Activated T-cell treated with anti-CD3 and anti-CD28 coated beads, Interleukin-2, amount 50 U/mL, for 24 hours (primary cell): ENCODE data around the gene CMTM3.
"Not testable (repeated sequence)": the region's sequence is repeated elsewhere in the genome, so short reads cannot be mapped to it uniquely, and the experiment has no call there.

Experiments used
- DNase-seq: peaks from one replicate; pipeline ENCODE4 v3.0.0-alpha.2; 2020
- H3K27ac Mint-ChIP-seq: 2 replicates; pipeline ENCODE4 v1.8.0; 2020; ENCODE audit warnings: mild to moderate bottlenecking, mixed read lengths
- H3K27me3 Mint-ChIP-seq: 2 replicates; pipeline ENCODE4 v1.8.0; 2020; ENCODE audit warnings: mixed read lengths
- H3K36me3 Mint-ChIP-seq: 2 replicates; pipeline ENCODE4 v1.8.0; 2020; ENCODE audit warnings: low read depth, mixed read lengths
- H3K4me1 Mint-ChIP-seq: 2 replicates; pipeline ENCODE4 v1.8.0; 2020; ENCODE audit warnings: low read depth, mixed read lengths
- H3K4me3 Mint-ChIP-seq: 2 replicates; pipeline ENCODE4 v1.8.0; 2020; ENCODE audit warnings: mild to moderate bottlenecking, moderate library complexity, mixed read lengths
- H3K9me3 Mint-ChIP-seq: 2 replicates; pipeline ENCODE4 v1.8.0; 2020; ENCODE audit warnings: mixed read lengths

The CMTM3 gene, protein sequence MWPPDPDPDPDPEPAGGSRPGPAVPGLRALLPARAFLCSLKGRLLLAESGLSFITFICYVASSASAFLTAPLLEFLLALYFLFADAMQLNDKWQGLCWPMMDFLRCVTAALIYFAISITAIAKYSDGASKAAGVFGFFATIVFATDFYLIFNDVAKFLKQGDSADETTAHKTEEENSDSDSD

DNA sequence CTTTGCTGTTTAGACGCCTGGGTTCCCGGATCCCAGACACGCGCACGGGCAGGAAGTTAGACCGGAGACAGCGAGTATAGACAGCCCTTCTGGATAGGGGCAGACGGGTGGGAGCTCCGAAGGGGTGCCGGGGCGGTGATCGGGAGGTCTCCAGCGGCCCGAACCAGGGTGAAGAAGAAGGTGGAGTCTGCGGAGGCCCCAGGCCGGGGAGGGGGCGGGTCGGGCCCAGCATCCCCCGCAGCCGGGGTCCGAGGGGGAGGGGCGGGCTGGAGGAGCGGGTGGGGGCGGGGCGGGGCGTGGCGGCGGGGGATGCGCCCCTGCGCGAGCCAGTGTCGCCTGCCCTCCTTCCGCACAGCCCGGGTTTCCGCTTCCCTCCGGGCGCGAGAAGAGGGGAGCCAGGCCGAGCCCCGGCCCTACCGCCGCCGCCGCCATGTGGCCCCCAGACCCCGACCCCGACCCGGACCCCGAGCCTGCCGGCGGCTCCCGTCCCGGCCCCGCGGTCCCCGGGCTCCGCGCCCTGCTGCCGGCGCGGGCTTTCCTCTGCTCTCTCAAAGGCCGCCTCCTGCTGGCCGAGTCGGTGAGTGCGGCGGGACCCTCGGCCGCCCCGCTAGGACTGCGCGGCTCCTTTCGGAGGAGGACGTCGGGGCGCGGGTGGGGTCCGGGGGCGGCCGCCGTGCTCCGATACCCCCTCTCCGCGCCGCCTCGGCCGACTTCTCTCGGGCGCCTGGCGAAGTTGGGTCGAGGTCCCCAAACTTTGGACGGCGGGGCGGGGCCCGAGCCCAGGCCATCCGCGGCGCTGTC, at the start of gene CMTM3:
Gene CMTM3 (plus strand): TSS at position 329 of the 801 bp plus-strand sequence. CDS start 102 bp downstream, at position 431.
- Mint-ChIP-seq H3K4me3 (peak within 1 kb of the TSS; percentile 85), H3K27ac (peak within 1 kb of the TSS; percentile 93), H3K36me3 (peaks cover 31% of the 10 kb centered on the region), H3K27me3 (no peaks in the 10 kb centered on the region), H3K9me3 (peaks cover 5% of the 10 kb centered on the region), H3K4me1 (peaks cover 52% of the 10 kb centered on the region)
- DNase-seq = peak; percentile 90

DNA sequence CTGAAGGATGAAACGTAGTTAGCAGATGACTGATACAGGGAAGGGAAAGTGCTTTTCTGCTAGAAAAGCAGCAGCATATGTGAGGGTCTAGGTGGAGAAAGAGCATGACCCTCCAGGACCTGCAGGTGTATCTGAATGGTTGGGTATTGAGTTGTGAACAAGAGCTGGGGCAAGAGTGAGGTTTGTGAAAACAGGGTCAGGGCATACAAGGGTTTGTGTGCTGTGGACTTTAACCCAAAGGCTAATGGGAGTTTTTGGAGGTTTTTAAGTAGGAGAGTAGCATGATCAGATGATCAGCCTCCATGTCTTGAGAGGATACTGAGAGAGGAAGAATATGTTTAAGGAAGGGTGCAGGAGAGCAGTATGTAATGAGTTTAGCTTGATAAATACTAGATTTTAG, 44.4 kb upstream of the CMTM3 start:
- Mint-ChIP-seq H3K4me3 (no peak overlapping the region), H3K9me3 (no peaks in the 10 kb centered on the region), H3K36me3 (peaks cover 92% of the 10 kb centered on the region), H3K4me1 (peaks cover 87% of the 10 kb centered on the region), H3K27ac (peak overlapping the region; percentile 59), H3K27me3 (no peaks in the 10 kb centered on the region)
- DNase-seq = no peak

DNA sequence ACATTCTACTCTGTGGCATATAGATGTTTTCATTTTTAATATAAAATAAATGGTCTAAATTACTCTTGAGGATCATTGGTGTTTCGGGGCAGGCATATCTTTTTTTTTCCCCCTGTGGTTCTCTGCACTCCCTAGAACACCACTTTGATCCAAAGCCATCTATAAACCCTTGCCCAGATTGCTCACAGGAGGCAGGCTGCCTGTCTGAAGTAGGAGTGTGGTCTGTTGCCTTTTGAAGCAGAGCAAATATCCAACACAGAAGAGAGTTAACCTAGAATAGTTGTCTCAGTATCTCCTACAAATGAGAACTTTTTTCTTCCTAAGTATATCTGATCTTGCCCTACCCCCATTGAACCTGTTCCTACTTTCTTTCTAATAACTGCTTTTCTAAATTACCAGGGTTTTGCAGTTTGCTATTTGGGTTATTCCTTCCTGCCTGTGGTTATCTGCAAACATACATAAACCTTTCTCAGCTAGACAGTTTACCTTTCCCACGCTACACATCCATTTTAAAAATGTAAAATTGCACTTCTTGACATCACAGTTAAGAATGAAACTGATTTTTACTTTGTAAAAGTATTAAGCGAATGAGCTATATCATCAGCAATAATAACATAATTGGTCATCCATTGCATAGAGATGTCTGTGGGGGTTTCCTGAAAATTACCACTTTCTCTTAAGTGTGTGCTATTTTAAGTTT, 43.0 kb upstream of the CMTM3 start:
- peak overlapping the region; percentile 83 for H3K27ac Mint-ChIP-seq
- H3K4me1 Mint-ChIP-seq = peaks cover 79% of the 10 kb centered on the region
- peaks cover 93% of the 10 kb centered on the region for H3K36me3 Mint-ChIP-seq
- no peaks in the 10 kb centered on the region for H3K9me3 Mint-ChIP-seq
- H3K27me3 Mint-ChIP-seq = no peaks in the 10 kb centered on the region
- no peak for DNase-seq
- no peak overlapping the region for H3K4me3 Mint-ChIP-seq

DNA sequence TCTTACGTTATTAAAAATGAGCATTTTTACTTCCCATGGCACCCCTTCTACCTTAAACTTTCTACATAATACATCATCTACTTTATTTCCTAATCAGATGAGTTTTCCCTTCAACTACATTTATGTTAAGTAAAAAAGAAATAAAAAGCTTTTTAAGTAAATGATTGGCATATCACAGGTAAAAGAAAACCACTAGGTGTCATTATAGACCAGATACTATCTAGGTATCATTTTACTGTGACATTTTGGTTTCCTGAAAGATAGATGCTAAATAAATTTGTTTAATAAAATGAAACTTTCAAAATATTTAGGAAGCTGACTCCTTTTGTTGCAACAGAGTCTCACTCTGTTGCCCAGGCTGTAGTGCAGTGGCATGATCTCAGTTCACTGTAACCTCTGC, 42.1 kb upstream of the CMTM3 start:
- peak overlapping the region; percentile 96 for H3K27ac Mint-ChIP-seq
- no peak overlapping the region for H3K4me3 Mint-ChIP-seq
- H3K36me3 Mint-ChIP-seq = peaks cover 95% of the 10 kb centered on the region
- peaks cover 77% of the 10 kb centered on the region for H3K4me1 Mint-ChIP-seq
- no peak for DNase-seq
- no peaks in the 10 kb centered on the region for H3K27me3 Mint-ChIP-seq
- no peaks in the 10 kb centered on the region for H3K9me3 Mint-ChIP-seq

DNA sequence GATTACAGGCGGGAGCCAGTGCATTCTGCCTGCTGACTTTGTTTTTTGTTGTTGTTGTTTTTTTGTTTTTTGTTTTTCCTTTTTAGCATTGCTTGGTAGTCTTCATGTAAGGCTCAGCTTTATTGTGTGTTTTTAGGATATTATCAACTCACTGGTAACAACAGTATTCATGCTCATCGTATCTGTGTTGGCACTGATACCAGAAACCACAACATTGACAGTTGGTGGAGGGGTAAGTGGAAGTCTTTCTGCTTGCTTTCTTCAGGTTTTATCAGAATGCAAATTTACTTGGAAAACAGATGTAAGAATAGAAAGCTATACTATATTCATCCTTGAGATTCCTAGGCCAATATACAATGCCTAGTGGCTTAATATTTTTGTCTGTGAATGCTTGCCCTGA, 41.5 kb upstream of the CMTM3 start:
- Mint-ChIP-seq H3K4me3 (no peak overlapping the region), H3K27me3 (no peaks in the 10 kb centered on the region), H3K9me3 (no peaks in the 10 kb centered on the region), H3K4me1 (peaks cover 79% of the 10 kb centered on the region), H3K36me3 (peaks cover 95% of the 10 kb centered on the region), H3K27ac (peak overlapping the region; percentile 96)
- DNase-seq = no peak

DNA sequence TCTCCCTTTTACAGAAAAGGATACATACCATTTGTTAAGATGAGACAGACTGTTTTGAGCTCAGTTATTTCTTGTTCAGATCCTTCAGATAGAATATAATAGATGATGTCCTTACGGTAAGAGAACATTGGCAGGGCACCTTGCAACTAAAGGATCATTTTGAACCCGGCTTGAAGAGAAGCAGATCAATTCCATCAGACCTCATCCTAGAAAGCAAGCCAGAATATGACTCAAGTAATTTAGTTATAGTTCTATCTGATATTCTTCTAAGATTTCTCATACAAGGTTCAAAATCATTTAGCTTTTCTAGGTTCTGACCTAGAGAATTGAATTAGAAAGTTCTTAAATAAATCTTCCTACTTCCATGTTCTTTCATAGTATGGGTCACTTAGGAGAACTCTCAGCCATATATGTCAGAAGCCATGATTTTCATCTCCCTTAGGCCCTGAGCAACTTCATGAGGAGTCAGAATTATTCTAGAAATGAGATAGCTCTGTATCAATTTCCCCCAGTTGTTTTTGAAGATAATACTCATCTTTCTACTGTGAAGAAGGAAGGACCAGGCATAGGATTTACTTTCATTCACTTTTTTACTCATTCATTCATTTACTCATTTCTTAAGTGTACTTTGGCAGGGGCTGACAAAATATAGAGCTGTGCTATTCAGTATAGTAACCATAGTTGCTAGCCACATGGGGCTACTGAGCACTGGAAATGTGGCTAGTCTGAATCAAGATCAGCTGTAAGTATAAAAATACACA, 40.8 kb upstream of the CMTM3 start:
- peaks cover 72% of the 10 kb centered on the region for H3K4me1 Mint-ChIP-seq
- H3K9me3 Mint-ChIP-seq = no peaks in the 10 kb centered on the region
- H3K27me3 Mint-ChIP-seq = no peaks in the 10 kb centered on the region
- H3K4me3 Mint-ChIP-seq = no peak overlapping the region
- peaks cover 88% of the 10 kb centered on the region for H3K36me3 Mint-ChIP-seq
- H3K27ac Mint-ChIP-seq = peak overlapping the region; percentile 96
- no peak for DNase-seq

DNA sequence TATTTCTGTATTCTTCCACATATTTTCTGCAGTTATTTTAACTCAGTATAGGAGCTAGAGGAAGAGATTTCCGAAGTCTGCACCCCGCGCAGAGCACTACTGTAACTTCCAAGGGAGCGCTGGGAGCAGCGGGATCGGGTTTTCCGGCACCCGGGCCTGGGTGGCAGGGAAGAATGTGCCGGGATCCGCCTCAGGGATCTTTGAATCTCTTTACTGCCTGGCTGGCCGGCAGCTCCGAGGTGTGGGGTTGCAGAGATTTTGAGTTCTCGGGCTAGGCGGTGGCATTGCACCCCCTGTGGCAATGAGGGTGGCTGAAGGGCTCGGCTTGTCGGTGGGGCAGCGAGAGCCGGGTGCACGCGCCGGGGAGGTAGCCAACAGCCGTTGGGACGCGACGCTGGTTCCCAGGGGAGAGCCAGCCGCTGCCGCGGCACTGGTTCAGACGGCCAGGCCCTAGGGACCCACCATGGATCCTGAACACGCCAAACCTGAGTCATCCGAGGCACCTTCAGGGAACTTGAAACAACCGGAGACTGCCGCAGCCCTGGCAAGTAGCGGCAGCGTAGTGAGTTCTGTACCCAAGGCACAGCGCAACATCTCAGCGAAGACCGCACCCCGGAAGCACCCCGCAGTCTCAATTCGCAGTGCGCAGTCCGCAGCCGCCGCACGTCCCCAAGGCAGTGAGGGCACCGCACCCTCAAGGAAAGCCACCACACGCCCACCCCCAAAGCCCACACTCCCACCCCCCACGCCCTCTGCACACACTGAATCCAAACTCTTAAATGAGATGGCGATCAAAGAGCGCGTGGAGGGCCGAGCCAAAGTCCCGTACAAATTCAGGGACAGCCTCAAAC, 38.2 kb upstream of the CMTM3 start, which contains the start of gene CMTM1:
Gene CMTM1 (plus strand): TSS at position 389 of the 851 bp plus-strand sequence. CDS start 75 bp downstream, at position 464.
- Mint-ChIP-seq H3K4me3 (no peak within 1 kb of the TSS), H3K9me3 (no peaks in the 10 kb centered on the region), H3K27ac (peak within 1 kb of the TSS; percentile 96), H3K4me1 (peaks cover 61% of the 10 kb centered on the region), H3K36me3 (peaks cover 75% of the 10 kb centered on the region), H3K27me3 (no peaks in the 10 kb centered on the region)
- no peak for DNase-seq

DNA sequence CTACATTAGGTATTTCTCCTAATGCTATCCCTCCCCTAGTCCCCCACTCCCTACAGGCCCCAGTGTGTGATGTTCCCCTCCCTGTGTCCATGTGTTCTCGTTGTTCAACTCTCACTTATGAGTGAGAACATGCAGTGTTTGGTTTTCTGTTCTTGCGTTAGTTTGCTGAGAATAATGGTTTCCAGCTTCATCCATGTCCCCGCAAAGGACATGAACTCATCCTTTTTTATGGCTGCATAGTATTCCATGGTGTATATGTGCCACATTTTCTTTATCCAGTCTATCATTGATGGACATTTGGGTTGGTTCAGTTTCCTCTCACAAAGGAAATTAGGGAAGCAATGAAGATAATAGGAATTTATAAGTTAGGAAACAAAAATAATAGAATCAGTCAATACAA, 37.2 kb upstream of the CMTM3 start:
- Mint-ChIP-seq H3K36me3 (peaks cover 71% of the 10 kb centered on the region), H3K4me1 (peaks cover 55% of the 10 kb centered on the region), H3K27ac (peak overlapping the region; percentile 44)
- H3K4me3 Mint-ChIP-seq, DNase-seq, H3K27me3 Mint-ChIP-seq, H3K9me3 Mint-ChIP-seq: not testable (repeated sequence)

DNA sequence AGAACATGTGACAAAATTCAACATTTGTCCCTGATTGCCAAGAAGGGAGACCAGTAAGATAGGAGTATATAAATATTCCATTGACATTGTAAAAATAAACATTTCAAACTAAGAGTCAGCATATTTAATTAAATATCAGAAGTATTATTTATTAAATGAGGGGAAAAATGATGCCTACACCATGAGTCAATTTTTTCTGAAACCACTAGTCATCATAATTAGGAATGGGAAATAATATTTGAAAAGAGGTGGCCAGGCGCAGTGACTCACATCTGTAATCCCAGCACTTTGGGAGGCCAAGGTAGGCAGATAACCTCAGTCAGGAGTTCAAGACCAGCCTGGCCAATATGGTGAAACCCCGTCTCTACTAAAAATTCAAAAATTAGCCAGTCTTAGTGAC, 36.1 kb upstream of the CMTM3 start:
- H3K4me1 Mint-ChIP-seq = peaks cover 45% of the 10 kb centered on the region
- peaks cover 60% of the 10 kb centered on the region for H3K36me3 Mint-ChIP-seq
- H3K4me3 Mint-ChIP-seq = no peak overlapping the region
- no peak overlapping the region for H3K27ac Mint-ChIP-seq
- DNase-seq = no peak
- no peaks in the 10 kb centered on the region for H3K9me3 Mint-ChIP-seq
- no peaks in the 10 kb centered on the region for H3K27me3 Mint-ChIP-seq

DNA sequence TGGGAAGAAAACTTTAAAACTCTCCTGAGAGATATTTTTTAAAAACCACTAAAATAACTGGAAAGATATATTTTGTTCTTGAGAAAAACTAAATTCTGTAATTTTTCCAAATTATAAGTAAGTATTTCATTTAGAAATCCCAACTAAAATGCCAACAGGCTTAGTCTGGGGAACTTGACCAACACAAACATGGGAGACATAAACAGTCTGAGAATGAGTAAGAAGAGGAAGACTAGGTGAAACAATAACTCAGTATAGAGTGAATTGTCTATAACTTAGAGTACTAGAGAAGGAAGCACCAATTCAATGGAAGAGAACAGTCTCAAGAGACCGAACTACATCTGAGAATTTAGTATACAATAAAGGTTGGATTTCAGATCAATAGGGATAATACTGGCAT, 35.4 kb upstream of the CMTM3 start:
- no peak overlapping the region for H3K27ac Mint-ChIP-seq
- DNase-seq = no peak
- peaks cover 37% of the 10 kb centered on the region for H3K4me1 Mint-ChIP-seq
- H3K36me3 Mint-ChIP-seq = peaks cover 52% of the 10 kb centered on the region
- no peaks in the 10 kb centered on the region for H3K9me3 Mint-ChIP-seq
- no peaks in the 10 kb centered on the region for H3K27me3 Mint-ChIP-seq
- no peak overlapping the region for H3K4me3 Mint-ChIP-seq

DNA sequence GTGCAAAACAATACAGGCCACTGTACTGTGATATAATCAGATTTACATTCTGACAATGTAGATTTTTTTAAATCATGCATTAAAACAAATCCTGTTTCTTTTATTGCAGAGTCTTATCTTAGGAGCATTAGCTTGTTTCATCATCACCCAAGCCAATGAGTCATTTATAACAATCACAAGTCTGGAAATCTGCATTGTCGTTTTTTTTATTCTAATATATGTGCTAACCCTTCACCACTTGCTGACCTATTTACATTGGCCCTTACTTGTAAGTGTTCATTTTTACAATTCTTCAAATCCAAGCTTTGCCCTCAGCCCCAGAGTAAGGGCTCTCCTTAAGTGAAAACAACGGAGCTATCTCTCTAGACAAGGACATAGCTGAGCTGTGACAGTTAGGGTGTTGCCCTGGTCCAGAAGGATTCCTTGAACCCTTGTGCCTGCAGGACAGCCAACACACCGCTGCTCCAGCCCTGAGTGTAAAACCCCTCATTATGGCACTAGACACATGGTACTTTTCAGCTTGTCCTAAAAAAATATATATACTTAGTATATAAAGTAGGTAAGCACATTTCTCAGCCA, 34.6 kb upstream of the CMTM3 start:
- Mint-ChIP-seq H3K27me3 (no peaks in the 10 kb centered on the region), H3K4me1 (peaks cover 31% of the 10 kb centered on the region), H3K36me3 (peaks cover 46% of the 10 kb centered on the region), H3K4me3 (no peak overlapping the region), H3K27ac (no peak overlapping the region), H3K9me3 (no peaks in the 10 kb centered on the region)
- no peak for DNase-seq

DNA sequence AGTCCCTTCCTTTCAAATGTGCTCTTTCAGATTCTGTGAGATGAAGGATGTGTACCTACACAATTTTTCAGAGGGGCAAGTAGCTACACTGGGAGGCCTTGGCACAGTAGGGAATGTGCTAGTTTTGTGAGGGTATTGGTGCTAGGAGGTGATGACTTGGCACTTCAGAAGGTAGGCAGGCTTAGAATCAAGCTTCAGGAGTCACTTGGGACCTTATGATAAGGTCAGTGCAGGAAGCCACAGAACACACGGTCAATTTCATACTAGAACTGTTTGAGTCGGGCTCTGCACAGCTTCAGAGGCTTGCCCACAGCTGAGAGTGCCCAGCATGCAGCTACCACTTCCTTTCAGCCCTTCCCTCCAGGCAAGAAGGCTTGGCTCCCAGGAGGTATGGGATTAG, 32.1 kb upstream of the CMTM3 start:
- H3K9me3 Mint-ChIP-seq = no peaks in the 10 kb centered on the region
- no peak overlapping the region for H3K4me3 Mint-ChIP-seq
- H3K27ac Mint-ChIP-seq = no peak overlapping the region
- peaks cover 22% of the 10 kb centered on the region for H3K4me1 Mint-ChIP-seq
- DNase-seq = no peak
- peaks cover 21% of the 10 kb centered on the region for H3K36me3 Mint-ChIP-seq
- H3K27me3 Mint-ChIP-seq = peaks cover 1% of the 10 kb centered on the region

DNA sequence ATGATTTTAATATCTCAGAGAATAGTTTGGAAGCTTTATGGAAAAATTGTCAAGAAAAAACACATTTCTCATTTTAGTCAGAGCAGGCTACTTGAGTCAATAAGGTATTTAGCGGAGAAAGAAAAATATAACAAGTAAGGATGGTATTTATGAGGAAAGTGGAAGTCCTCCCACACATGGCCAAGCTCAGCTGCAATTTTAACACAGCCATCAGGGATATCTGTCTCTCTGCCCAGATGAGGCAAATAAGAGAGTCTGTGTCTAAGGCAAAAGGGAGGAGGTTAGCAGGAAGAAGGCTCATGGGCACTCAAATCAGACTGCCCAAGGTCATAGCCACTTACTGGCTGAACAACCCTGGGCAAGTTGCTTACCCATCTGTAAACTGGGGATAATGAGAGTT, 30.4 kb upstream of the CMTM3 start:
- Mint-ChIP-seq H3K4me1 (peaks cover 22% of the 10 kb centered on the region), H3K27ac (no peak overlapping the region), H3K4me3 (no peak overlapping the region), H3K36me3 (peaks cover 13% of the 10 kb centered on the region), H3K27me3 (peaks cover 17% of the 10 kb centered on the region), H3K9me3 (no peaks in the 10 kb centered on the region)
- DNase-seq = no peak
